Neuronal stem cell (in vitro differentiated cells): ENCODE results near the gene DESI1.
"Not testable (repeated sequence)": the region's sequence is repeated elsewhere in the genome, so short reads cannot be mapped to it uniquely, and the experiment has no call there.

Experiments
- DNase-seq: peaks from one replicate; pipeline ENCODE4 v3.0.0-alpha.2; 2013; ENCODE audit warnings: low spot score
- H2AFZ ChIP-seq: one replicate; pipeline ENCODE4 v1.6.1; 2013; ENCODE audit warnings: mild to moderate bottlenecking, low read length, inconsistent platforms
- H2AK5ac ChIP-seq: 2 replicates; pipeline ENCODE4 v1.6.1; 2013; ENCODE audit warnings: low read depth, mild to moderate bottlenecking, inconsistent platforms, low read length, moderate library complexity, mixed read lengths
- H2BK120ac ChIP-seq: 2 replicates; pipeline ENCODE4 v1.6.1; 2013; ENCODE audit warnings: low read depth, mild to moderate bottlenecking, inconsistent platforms, low read length, moderate library complexity, mixed read lengths
- H2BK12ac ChIP-seq: one replicate; pipeline ENCODE4 v1.6.1; 2013; ENCODE audit warnings: low read length, inconsistent platforms
- H2BK15ac ChIP-seq: 2 replicates; pipeline ENCODE4 v1.6.1; 2013; ENCODE audit warnings: mild to moderate bottlenecking, low read length, inconsistent platforms, mixed read lengths
- H2BK5ac ChIP-seq: one replicate; pipeline ENCODE4 v1.6.1; 2013; ENCODE audit warnings: inconsistent platforms, mild to moderate bottlenecking, low read length, moderate library complexity
- H3K14ac ChIP-seq: one replicate; pipeline ENCODE4 v1.6.1; 2013; ENCODE audit warnings: low read length, inconsistent platforms
- H3K18ac ChIP-seq: 2 replicates; pipeline ENCODE4 v1.6.1; 2013; ENCODE audit warnings: low read length, inconsistent platforms
- H3K23ac ChIP-seq: 2 replicates; pipeline ENCODE4 v1.6.1; 2013; ENCODE audit warnings: low read depth, mild to moderate bottlenecking, mixed read lengths, low read length, inconsistent platforms; ENCODE audit not compliant: poor library complexity
- H3K27ac ChIP-seq: replicated peaks from 3 replicates; pipeline ENCODE4 v1.5.1; 2013; ENCODE audit warnings: low read length, inconsistent platforms
- H3K27me3 ChIP-seq, 3 experiments: 2 replicates each; pipeline ENCODE4 v1.6.1; 2013; ENCODE audit warnings: low read length in 3 of 3, mild to moderate bottlenecking in 2 of 3, inconsistent platforms in 1 of 3, low read depth in 1 of 3, mixed read lengths in 1 of 3, moderate library complexity in 1 of 3; ENCODE audit not compliant: control insufficient read depth in 3 of 3, insufficient read depth in 3 of 3
- H3K36me3 ChIP-seq, 2 donors: replicated peaks in 1 of 2; 2 replicates each; pipeline ENCODE4 v1.6.1; 2013; ENCODE audit warnings: low read length in 2 of 2; ENCODE audit not compliant: control insufficient read depth in 2 of 2, insufficient read depth in 2 of 2
- H3K4ac ChIP-seq: 2 replicates; pipeline ENCODE4 v1.6.1; 2013; ENCODE audit warnings: inconsistent platforms, mild to moderate bottlenecking, low read length, moderate library complexity
- H3K4me1 ChIP-seq, 2 donors: 1 replicate in 1 of 2; 2 replicates in 1 of 2; pipeline ENCODE4 v1.6.1; 2013; ENCODE audit warnings: low read length in 2 of 2, low read depth in 1 of 2; ENCODE audit not compliant: control insufficient read depth in 2 of 2, insufficient read depth in 1 of 2
- H3K4me2 ChIP-seq: one replicate; pipeline ENCODE4 v1.6.1; 2013; ENCODE audit warnings: mild to moderate bottlenecking, low read length, inconsistent platforms; ENCODE audit not compliant: insufficient read depth, poor library complexity, severe bottlenecking
- H3K4me3 ChIP-seq, 2 donors: 2 replicates each; pipeline ENCODE4 v1.5.1; 2013; ENCODE audit warnings: low read length in 2 of 2, mild to moderate bottlenecking in 2 of 2, inconsistent platforms in 1 of 2, moderate library complexity in 1 of 2
- H3K79me1 ChIP-seq: one replicate; pipeline ENCODE4 v1.6.1; 2013; ENCODE audit warnings: low read depth, mild to moderate bottlenecking, inconsistent platforms, low read length, moderate library complexity
- H3K9ac ChIP-seq: one replicate; pipeline ENCODE4 v1.6.1; 2013; ENCODE audit warnings: mild to moderate bottlenecking, low read depth, low read length, inconsistent platforms; ENCODE audit not compliant: poor library complexity
- H3K9me3 ChIP-seq, 2 donors: replicated peaks in 1 of 2; 2 replicates each; pipeline versions ENCODE3 to v1.6.1; 2013; ENCODE audit warnings: low read length in 2 of 2, mild to moderate bottlenecking in 2 of 2, inconsistent platforms in 1 of 2, low read depth in 1 of 2, mixed read lengths in 1 of 2, moderate library complexity in 1 of 2; ENCODE audit not compliant: control insufficient read depth in 2 of 2, insufficient read depth in 1 of 2
- H4K8ac ChIP-seq: one replicate; pipeline ENCODE4 v1.6.1; 2013; ENCODE audit warnings: low read depth, mild to moderate bottlenecking, inconsistent platforms, low read length, moderate library complexity
- H4K91ac ChIP-seq: one replicate; pipeline ENCODE4 v1.6.1; 2013; ENCODE audit warnings: low read length, low read depth, mild to moderate bottlenecking, inconsistent platforms; ENCODE audit not compliant: poor library complexity
- WGBS, 2 donors: extraction: QIAGEN DNeasy Blood & Tissue Kit; methylation state at CpG; one replicate each; pipeline ENCODE4 v1.1.7; 2013; ENCODE audit warnings: missing lambda C conversion rate in 2 of 2, mixed read lengths in 1 of 2; ENCODE audit not compliant: insufficient read length in 2 of 2, insufficient replicate concordance in 1 of 2; ENCODE audit errors: extremely low coverage in 2 of 2; 5-methylcytosine and 5-hydroxymethylcytosine counted together

The DESI1 gene

GRCh38 chr22:41631615-41632014 lies 10.8 kb upstream of the DESI1 start:
- H3K9ac ChIP-seq, H2BK15ac ChIP-seq, H3K23ac ChIP-seq, H3K4me2 ChIP-seq, H2BK120ac ChIP-seq, H3K79me1 ChIP-seq, H3K27ac ChIP-seq, H3K14ac ChIP-seq, H3K4me3 ChIP-seq, H4K8ac ChIP-seq, H3K18ac ChIP-seq, H3K4me1 ChIP-seq, H2BK5ac ChIP-seq, DNase-seq, H4K91ac ChIP-seq, H2BK12ac ChIP-seq, H2AFZ ChIP-seq, H2AK5ac ChIP-seq, H3K4ac ChIP-seq, H3K27me3 ChIP-seq: not testable (repeated sequence)
- WGBS, 2 donors: no CpG with 5 or more reads among the region's 23 CpGs
- Histone ChIP-seq H3K36me3 (peaks cover 45 to 88% of the 10 kb centered on the region in 2 donors), H3K9me3 (peaks cover 6 to 21% of the 10 kb centered on the region in 2 donors)

GRCh38 chr22:41631115-41631514 lies 10.3 kb upstream of the DESI1 start:
- not testable (repeated sequence) for H3K9ac ChIP-seq, DNase-seq, H2BK5ac ChIP-seq, H2BK15ac ChIP-seq, H3K23ac ChIP-seq, H3K4me1 ChIP-seq, H2AFZ ChIP-seq, H2BK12ac ChIP-seq, H4K8ac ChIP-seq, H3K27ac ChIP-seq, H3K27me3 ChIP-seq, H2BK120ac ChIP-seq, H2AK5ac ChIP-seq, H3K18ac ChIP-seq, H3K4me2 ChIP-seq, H3K4ac ChIP-seq, H4K91ac ChIP-seq, H3K14ac ChIP-seq, H3K79me1 ChIP-seq, H3K4me3 ChIP-seq
- H3K36me3 ChIP-seq: peaks cover 41 to 88% of the 10 kb centered on the region in 2 donors
- WGBS, 2 donors: no CpG with 5 or more reads among the region's 28 CpGs
- H3K9me3 ChIP-seq: peaks cover 6 to 21% of the 10 kb centered on the region in 2 donors

DNA sequence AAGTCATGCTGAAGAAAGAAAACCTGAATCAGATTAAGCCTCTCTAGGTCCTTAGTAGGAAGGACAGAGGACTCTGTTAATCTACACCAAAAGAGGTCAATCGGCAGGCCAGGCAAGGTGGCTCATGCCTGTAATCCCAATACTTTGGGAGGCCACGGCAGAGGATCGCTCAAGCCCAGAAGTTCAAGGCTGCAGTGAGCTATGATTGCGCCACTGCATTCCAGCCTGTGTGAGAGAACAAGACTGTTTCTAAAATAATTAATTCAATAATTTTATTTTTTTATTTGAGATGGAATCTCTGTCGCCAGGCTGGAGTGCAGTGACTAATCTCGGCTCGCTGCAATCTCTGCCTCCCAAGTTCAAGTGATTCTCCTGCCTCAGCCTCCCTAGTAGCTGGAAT lies 4.7 kb upstream of the DESI1 start:
- Histone ChIP-seq H3K4ac (no peak overlapping the region), H2AK5ac (no peak overlapping the region), H3K9ac (no peak overlapping the region), H2BK15ac (no peak overlapping the region), H4K8ac (no peak overlapping the region), H2BK120ac (no peak overlapping the region), H2BK12ac (no peak overlapping the region), H3K27me3 (no peaks in the 10 kb centered on the region), H3K4me3 (no peak overlapping the region), H3K36me3 (peaks cover 40 to 83% of the 10 kb centered on the region in 2 donors), H3K9me3 (peaks cover 6 to 21% of the 10 kb centered on the region in 2 donors), H3K4me1 (peaks cover 5% of the 10 kb centered on the region in 2 donors), H3K4me2 (no peak overlapping the region), H3K23ac (no peak overlapping the region), H3K18ac (no peak overlapping the region), H3K27ac (no peak overlapping the region), H2BK5ac (no peak overlapping the region), H3K79me1 (peaks cover 12% of the 10 kb centered on the region), H4K91ac (no peak overlapping the region), H2AFZ (no peak overlapping the region), H3K14ac (no peak overlapping the region)
- no peak for DNase-seq
- WGBS, 2 donors: no CpG with 5 or more reads among the region's 7 CpGs

DNA sequence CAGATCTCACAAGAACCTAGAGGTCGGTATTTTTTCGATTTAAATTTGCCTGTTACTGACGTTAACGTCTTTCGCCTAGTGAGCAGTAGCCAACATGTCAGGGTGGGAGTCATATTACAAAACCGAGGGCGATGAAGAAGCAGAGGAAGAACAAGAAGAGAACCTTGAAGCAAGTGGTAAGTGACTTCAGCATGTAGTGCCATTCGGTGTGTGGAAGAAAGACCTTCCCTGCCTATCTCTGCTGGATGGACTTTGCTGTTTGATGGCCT lies 1.0 kb upstream of the DESI1 start:
- H3K79me1 ChIP-seq: peaks cover 10% of the 10 kb centered on the region
- no peak for DNase-seq
- no peak overlapping the region for H3K27ac ChIP-seq
- H2BK15ac ChIP-seq: no peak overlapping the region
- H3K36me3 ChIP-seq: peaks cover 19 to 48% of the 10 kb centered on the region in 2 donors
- WGBS, 2 donors: no CpG with 5 or more reads among the region's 8 CpGs
- H3K4me3 ChIP-seq: peak overlapping the region; percentile 94 to 96
- H3K23ac ChIP-seq: no peak overlapping the region
- peak overlapping the region; percentile 100 for H3K9ac ChIP-seq
- H2BK12ac ChIP-seq: no peak overlapping the region
- H2AFZ ChIP-seq: no peak overlapping the region
- H3K14ac ChIP-seq: no peak overlapping the region
- no peak overlapping the region for H4K91ac ChIP-seq
- H3K4ac ChIP-seq: no peak overlapping the region
- H3K4me2 ChIP-seq: peak overlapping the region; percentile 58
- H3K4me1 ChIP-seq: peaks cover 8 to 15% of the 10 kb centered on the region in 2 donors
- H2BK5ac ChIP-seq: no peak overlapping the region
- H2AK5ac ChIP-seq: no peak overlapping the region
- no peaks in the 10 kb centered on the region for H3K27me3 ChIP-seq
- H3K18ac ChIP-seq: no peak overlapping the region
- no peak overlapping the region for H2BK120ac ChIP-seq
- H3K9me3 ChIP-seq: no peaks in the 10 kb centered on the region
- no peak overlapping the region for H4K8ac ChIP-seq
